G401 (cell line): ENCODE data around the gene ALPK3. TPM values are rescaled to one million over a fixed set of nuclear protein-coding genes. Genes with fewer than 3 reads are reported as not detected.
"Not testable (repeated sequence)": the region's sequence is repeated elsewhere in the genome, so short reads cannot be mapped to it uniquely, and the experiment has no call there.

Source experiments
- DNase-seq: peaks from one replicate; pipeline ENCODE4 v3.0.0-alpha.2; 2015; ENCODE audit warnings: low spot score
- in situ Hi-C: cut with HindIII; loops from 2 replicates; pipeline ENCODE4 v1.10.0; 2016; ENCODE audit warnings: low sequenced_read_pairs, mixed read lengths
- total RNA-seq: library from RNA; depleted of rRNA; stranded (reverse); fragments of >200 nt; shearing (Covaris generic); gene quantifications from 2 replicates; pipeline ENCODE4 v1.2.3, GENCODE V29; 2014

ALPK3 gene
- total RNA-seq, 1 experiment from 2014 or later, result 0.20 TPM

GRCh38 chr15:84835661-84836337 lies 18.6 kb downstream of the ALPK3 start:
- in situ Hi-C loops, result loop anchor here (10.0 kb wide), 2 partner anchors 59 to 209 kb away; no protein-coding TSS in a partner anchor
- DNase-seq, result no peak

- in situ Hi-C loops, result loop anchor here (10.0 kb wide), 2 partner anchors 58 to 208 kb away; no protein-coding TSS in a partner anchor
- DNase-seq, result no peak
Observed at GRCh38 chr15:84836844-84837243, 19.7 kb downstream of the ALPK3 start.

- in situ Hi-C loops, result loop anchor here (10.0 kb wide), 2 partner anchors 55 to 205 kb away; no protein-coding TSS in a partner anchor
Observed at GRCh38 chr15:84839714-84840113, 22.6 kb downstream of the ALPK3 start.

GRCh38 chr15:84840255-84840654 lies 23.1 kb downstream of the ALPK3 start:
- DNase-seq, result no peak
- in situ Hi-C loops, result no loop called here

More at GRCh38 chr15:84839714-84840113, 22.6 kb downstream of the ALPK3 start:
- DNase-seq, result no peak

GRCh38 chr15:84840741-84841429 lies 23.7 kb downstream of the ALPK3 start:
- no peak for DNase-seq
- in situ Hi-C loops, result no loop called here

- in situ Hi-C loops, result no loop called here
- DNase-seq, result no peak
Observed at GRCh38 chr15:84842781-84843180, 25.6 kb downstream of the ALPK3 start.

- in situ Hi-C loops, result no loop called here
- DNase-seq, result no peak
Observed at GRCh38 chr15:84844964-84845363, 27.8 kb downstream of the ALPK3 start.

- in situ Hi-C loops, result not testable (repeated sequence)
Observed at GRCh38 chr15:84845631-84846030, 28.5 kb downstream of the ALPK3 start.

GRCh38 chr15:84846269-84846668 lies 29.1 kb downstream of the ALPK3 start:
- in situ Hi-C loops, result no loop called here
- no peak for DNase-seq

More at GRCh38 chr15:84845631-84846030, 28.5 kb downstream of the ALPK3 start:
- DNase-seq, result peak; percentile 7

GRCh38 chr15:84847382-84847781 lies 30.2 kb downstream of the ALPK3 start:
- in situ Hi-C loops, result no loop called here
- DNase-seq, result no peak

GRCh38 chr15:84852212-84852611 lies 35.1 kb downstream of the ALPK3 start:
- in situ Hi-C loops, result no loop called here
- no peak for DNase-seq

GRCh38 chr15:84855136-84855535 lies 38.0 kb downstream of the ALPK3 start:
- DNase-seq, result no peak
- in situ Hi-C loops, result no loop called here

- no peak for DNase-seq
- in situ Hi-C loops, result no loop called here
Observed at GRCh38 chr15:84855765-84856164, 38.6 kb downstream of the ALPK3 start.

- no peak for DNase-seq
- in situ Hi-C loops, result no loop called here
Observed at GRCh38 chr15:84856731-84857417, 39.7 kb downstream of the ALPK3 start.

GRCh38 chr15:84857418-84858004 lies 40.4 kb downstream of the ALPK3 start:
- in situ Hi-C loops, result no loop called here
- DNase-seq, result no peak

- in situ Hi-C loops, result no loop called here
Observed at GRCh38 chr15:84858231-84858630, 41.1 kb downstream of the ALPK3 start.

GRCh38 chr15:84859144-84859543 lies 42.0 kb downstream of the ALPK3 start:
- in situ Hi-C loops, result no loop called here
- DNase-seq, result no peak

More at GRCh38 chr15:84858231-84858630, 41.1 kb downstream of the ALPK3 start:
- DNase-seq, result no peak

- no peak for DNase-seq
- in situ Hi-C loops, result no loop called here
Observed at GRCh38 chr15:84859651-84860050, 42.5 kb downstream of the ALPK3 start.

- in situ Hi-C loops, result no loop called here
- no peak for DNase-seq
Observed at GRCh38 chr15:84861781-84862180, 44.6 kb downstream of the ALPK3 start.
